K562 (cell line): ENCODE data around the gene USP48. TPM values are rescaled to one million over a fixed set of nuclear protein-coding genes. Genes with fewer than 3 reads are reported as not detected.
A peak's percentile ranks its signal among the peaks of the same experiment; 100 is the strongest.

Source experiments
- CREM ChIP-seq: IDR thresholded peaks from 2 replicates; pipeline ENCODE4 v1.6.1; 2014; ENCODE audit warnings: antibody characterized with exemption, low read depth
- DPF2 ChIP-seq: fragments of 450-650 bp; IDR thresholded peaks from 2 replicates; pipeline ENCODE4 v1.6.1; 2016
- IRF2 ChIP-seq: sonication (generic); formaldehyde crosslinking; IDR thresholded peaks from 2 replicates; pipeline ENCODE4 v1.8.1; 2022; ENCODE audit warnings: mild to moderate bottlenecking, missing genetic modification reagents
- PRPF4 ChIP-seq: fragments of 200-400 bp; formaldehyde crosslinking; IDR thresholded peaks from one replicate; pipeline ENCODE4 v1.6.1; 2017; ENCODE audit warnings: low read length, low read depth, mild to moderate bottlenecking; ENCODE audit not compliant: insufficient read depth, poor library complexity, severe bottlenecking
- SIN3A ChIP-seq, 2 experiments: fragments of 150-350 bp in 1 of 2; IDR thresholded peaks; 2 replicates each; pipeline ENCODE4 v1.6.1; 2011 to 2016; ENCODE audit warnings: borderline replicate concordance in 2 of 2, low read depth in 2 of 2, low read length in 2 of 2, mild to moderate bottlenecking in 2 of 2, moderate library complexity in 2 of 2; ENCODE audit not compliant: control insufficient read depth in 1 of 2
- SMARCA5 ChIP-seq: fragments of 450-650 bp; IDR thresholded peaks from 2 replicates; pipeline ENCODE4 v1.6.1; 2016
- SP1 ChIP-seq: sonication (generic); formaldehyde crosslinking; IDR thresholded peaks from 2 replicates; pipeline ENCODE4 v1.8.1; 2022; ENCODE audit warnings: mild to moderate bottlenecking, missing genetic modification reagents
- ZNF175 ChIP-seq: fragments of 200-800 bp; sonication (Bioruptor generic); IDR thresholded peaks from 2 replicates; pipeline ENCODE4 v1.6.1; 2016; ENCODE audit warnings: low read depth, mild to moderate bottlenecking, missing genetic modification characterization, missing compliant biosample characterization
- ZNF282 ChIP-seq: sonication (generic); formaldehyde crosslinking; IDR thresholded peaks from 2 replicates; pipeline ENCODE4 v1.8.1; 2023; ENCODE audit warnings: missing genetic modification reagents
- ZNF584 ChIP-seq: fragments of 200-800 bp; sonication (Bioruptor generic); IDR thresholded peaks from 2 replicates; pipeline ENCODE4 v1.6.1; 2016; ENCODE audit warnings: low read depth, mild to moderate bottlenecking, missing genetic modification characterization, missing compliant biosample characterization
- ZNF76 ChIP-seq: fragments of 250-450 bp; sonication (Bioruptor Pico); IDR thresholded peaks from 2 replicates; pipeline ENCODE4 v1.4.0; 2020; ENCODE audit warnings: mild to moderate bottlenecking, moderate library complexity, borderline replicate concordance
- polyA plus RNA-seq, 8 experiments: library from polyadenylated mRNA; depleted of rRNA in 4 of 8; stranded (reverse) in 5 of 8; unstranded in 3 of 8; fragments of >200 nt; fragmentation: Nextera tagmentation in 2 of 8; fragmentation: Illumina TruSeq in 1 of 8; extraction: Ambion mirVana in 2 of 8; extraction: Trizol in 1 of 8; gene quantifications; 2 replicates each; pipeline versions ENCODE4 v1.2.1 to v1.2.3, GENCODE V29; 2011 to 2014; ENCODE audit warnings: inconsistent platforms in 1 of 8, missing spikeins in 1 of 8
- total RNA-seq, 7 experiments: library from RNA; depleted of rRNA in 6 of 7; stranded (reverse); fragments of >200 nt in 6 of 7; fragmentation: Illumina TruSeq in 2 of 7; extraction: Trizol in 2 of 7; gene quantifications; 2 replicates each; pipeline versions ENCODE4 v1.2.1 to v1.2.3, GENCODE V29; 2011 to 2021; ENCODE audit warnings: low replicate concordance in 1 of 7
- TF ChIP-seq, protein P1 (sequence below): fragments of 150-350 bp; conservative IDR thresholded peaks from 2 replicates; pipeline ENCODE4 v1.6.1; 2014; ENCODE audit warnings: low read length
- TF ChIP-seq, protein P2 (sequence below): fragments of 250-450 bp; sonication (Bioruptor Pico); IDR thresholded peaks from 2 replicates; pipeline ENCODE4 v1.8.0; 2022; ENCODE audit warnings: moderate library complexity, mild to moderate bottlenecking, inconsistent platforms
- TF ChIP-seq, protein P3 (sequence below): fragments of 450-650 bp; IDR thresholded peaks from 2 replicates; pipeline ENCODE4 v1.6.1; 2017; ENCODE audit warnings: antibody characterized with exemption
- TF ChIP-seq, protein P4 (sequence below): fragments of 200-800 bp; sonication (Bioruptor generic); IDR thresholded peaks from 2 replicates; pipeline ENCODE4 v1.6.1; 2017; ENCODE audit warnings: missing genetic modification characterization, missing compliant biosample characterization
- TF ChIP-seq, protein P5 (sequence below), 2 experiments: IDR thresholded peaks; 2 replicates each; pipeline ENCODE4 v1.6.1; 2011; ENCODE audit warnings: borderline replicate concordance in 1 of 2, control low read depth in 1 of 2, low read depth in 1 of 2, low read length in 1 of 2, mild to moderate bottlenecking in 1 of 2, mixed read lengths in 1 of 2, moderate library complexity in 1 of 2; ENCODE audit not compliant: insufficient read depth in 1 of 2, insufficient read length in 1 of 2, poor library complexity in 1 of 2, severe bottlenecking in 1 of 2; ENCODE audit errors: extremely low read depth in 1 of 2

Gene USP48
- total and polyA plus RNA-seq, 9 of the 15 experiments (the other 6 are each of a cell fraction or from before 2014, with no cell fraction given): 23.3 to 123 (median 106) TPM

DNA sequence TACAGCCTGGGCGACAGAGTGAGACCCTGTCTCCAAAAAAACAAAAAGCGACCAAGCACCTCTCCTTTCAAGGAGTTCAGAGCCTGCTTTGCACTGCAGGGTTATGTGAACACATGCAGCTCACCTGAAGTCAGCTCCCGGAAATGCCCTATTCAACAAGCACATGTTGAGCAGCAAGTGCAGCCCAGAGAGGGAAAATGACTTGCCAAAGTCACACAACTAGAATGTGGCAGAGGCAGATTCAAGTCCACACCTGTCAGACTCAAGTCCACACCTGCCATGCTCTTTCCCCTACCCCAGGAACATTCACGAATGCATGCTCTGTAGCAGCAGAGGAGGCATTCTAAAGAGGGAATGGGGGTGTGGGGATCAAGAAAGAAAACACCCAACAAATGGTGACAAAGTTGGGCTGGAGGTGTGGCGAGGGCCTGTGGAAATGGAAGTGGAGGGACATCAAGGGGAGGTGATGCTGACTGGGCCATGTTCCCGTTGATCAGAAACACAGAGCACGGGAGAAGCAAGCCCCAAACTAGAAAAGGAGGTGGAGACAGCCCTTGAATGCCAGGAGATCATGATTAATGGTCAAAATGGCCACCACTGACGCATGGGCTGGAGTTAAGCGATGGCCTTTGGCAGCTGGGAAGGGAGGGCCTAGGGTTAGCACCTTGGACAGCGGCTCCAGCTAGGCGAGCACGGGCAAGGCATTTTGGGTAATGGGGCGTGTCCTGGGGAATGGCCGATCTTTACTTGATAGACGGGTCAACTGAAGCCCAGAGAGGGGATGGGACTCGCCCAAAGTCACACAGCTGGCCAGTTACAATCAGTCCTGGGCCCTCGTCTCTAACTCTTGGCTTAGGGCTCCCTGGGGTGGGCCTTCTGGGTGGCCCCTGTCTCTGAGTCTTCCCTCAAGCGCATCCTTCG, 135.3 kb downstream of the USP48 start (continued):
- TF ChIP-seq SIN3A (IDR thresholded peaks at IDR 0.05; ENCODE audit: borderline replicate concordance in 2 of 2, control insufficient read depth in 1 of 2, low read depth in 2 of 2, low read length in 2 of 2) (peak; percentile 100), ZNF282 (peak; percentile 84; the same call in 1 of the 2 replicates), ZNF175 (peak; percentile 89), IRF2 (no peak; the same call in 1 of the 2 replicates), SP1 (CRISPR knock-in tag) (peak; percentile 99), CREM (peak; percentile 96), ZNF584 (peak; percentile 92), PRPF4 (no peak), DPF2 (peak; percentile 77), SMARCA5 (peak; percentile 99), ZNF76 (CRISPR knock-in tag) (peak; percentile 50; the same call in 1 of the 2 replicates)
- TF ChIP-seq, protein P1, sequence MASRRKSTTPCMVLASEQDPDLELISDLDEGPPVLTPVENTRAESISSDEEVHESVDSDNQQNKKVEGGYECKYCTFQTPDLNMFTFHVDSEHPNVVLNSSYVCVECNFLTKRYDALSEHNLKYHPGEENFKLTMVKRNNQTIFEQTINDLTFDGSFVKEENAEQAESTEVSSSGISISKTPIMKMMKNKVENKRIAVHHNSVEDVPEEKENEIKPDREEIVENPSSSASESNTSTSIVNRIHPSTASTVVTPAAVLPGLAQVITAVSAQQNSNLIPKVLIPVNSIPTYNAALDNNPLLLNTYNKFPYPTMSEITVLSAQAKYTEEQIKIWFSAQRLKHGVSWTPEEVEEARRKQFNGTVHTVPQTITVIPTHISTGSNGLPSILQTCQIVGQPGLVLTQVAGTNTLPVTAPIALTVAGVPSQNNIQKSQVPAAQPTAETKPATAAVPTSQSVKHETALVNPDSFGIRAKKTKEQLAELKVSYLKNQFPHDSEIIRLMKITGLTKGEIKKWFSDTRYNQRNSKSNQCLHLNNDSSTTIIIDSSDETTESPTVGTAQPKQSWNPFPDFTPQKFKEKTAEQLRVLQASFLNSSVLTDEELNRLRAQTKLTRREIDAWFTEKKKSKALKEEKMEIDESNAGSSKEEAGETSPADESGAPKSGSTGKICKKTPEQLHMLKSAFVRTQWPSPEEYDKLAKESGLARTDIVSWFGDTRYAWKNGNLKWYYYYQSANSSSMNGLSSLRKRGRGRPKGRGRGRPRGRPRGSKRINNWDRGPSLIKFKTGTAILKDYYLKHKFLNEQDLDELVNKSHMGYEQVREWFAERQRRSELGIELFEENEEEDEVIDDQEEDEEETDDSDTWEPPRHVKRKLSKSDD: no peak
- TF ChIP-seq, protein P2, sequence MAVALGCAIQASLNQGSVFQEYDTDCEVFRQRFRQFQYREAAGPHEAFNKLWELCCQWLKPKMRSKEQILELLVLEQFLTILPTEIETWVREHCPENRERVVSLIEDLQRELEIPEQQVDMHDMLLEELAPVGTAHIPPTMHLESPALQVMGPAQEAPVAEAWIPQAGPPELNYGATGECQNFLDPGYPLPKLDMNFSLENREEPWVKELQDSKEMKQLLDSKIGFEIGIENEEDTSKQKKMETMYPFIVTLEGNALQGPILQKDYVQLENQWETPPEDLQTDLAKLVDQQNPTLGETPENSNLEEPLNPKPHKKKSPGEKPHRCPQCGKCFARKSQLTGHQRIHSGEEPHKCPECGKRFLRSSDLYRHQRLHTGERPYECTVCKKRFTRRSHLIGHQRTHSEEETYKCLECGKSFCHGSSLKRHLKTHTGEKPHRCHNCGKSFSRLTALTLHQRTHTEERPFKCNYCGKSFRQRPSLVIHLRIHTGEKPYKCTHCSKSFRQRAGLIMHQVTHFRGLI (CRISPR knock-in tag): 0 out of 2 replicates have a peak, but pooled peaks have one; percentile 21
- TF ChIP-seq, protein P3, sequence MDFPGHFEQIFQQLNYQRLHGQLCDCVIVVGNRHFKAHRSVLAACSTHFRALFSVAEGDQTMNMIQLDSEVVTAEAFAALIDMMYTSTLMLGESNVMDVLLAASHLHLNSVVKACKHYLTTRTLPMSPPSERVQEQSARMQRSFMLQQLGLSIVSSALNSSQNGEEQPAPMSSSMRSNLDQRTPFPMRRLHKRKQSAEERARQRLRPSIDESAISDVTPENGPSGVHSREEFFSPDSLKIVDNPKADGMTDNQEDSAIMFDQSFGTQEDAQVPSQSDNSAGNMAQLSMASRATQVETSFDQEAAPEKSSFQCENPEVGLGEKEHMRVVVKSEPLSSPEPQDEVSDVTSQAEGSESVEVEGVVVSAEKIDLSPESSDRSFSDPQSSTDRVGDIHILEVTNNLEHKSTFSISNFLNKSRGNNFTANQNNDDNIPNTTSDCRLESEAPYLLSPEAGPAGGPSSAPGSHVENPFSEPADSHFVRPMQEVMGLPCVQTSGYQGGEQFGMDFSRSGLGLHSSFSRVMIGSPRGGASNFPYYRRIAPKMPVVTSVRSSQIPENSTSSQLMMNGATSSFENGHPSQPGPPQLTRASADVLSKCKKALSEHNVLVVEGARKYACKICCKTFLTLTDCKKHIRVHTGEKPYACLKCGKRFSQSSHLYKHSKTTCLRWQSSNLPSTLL: no peak
- TF ChIP-seq, protein P4, sequence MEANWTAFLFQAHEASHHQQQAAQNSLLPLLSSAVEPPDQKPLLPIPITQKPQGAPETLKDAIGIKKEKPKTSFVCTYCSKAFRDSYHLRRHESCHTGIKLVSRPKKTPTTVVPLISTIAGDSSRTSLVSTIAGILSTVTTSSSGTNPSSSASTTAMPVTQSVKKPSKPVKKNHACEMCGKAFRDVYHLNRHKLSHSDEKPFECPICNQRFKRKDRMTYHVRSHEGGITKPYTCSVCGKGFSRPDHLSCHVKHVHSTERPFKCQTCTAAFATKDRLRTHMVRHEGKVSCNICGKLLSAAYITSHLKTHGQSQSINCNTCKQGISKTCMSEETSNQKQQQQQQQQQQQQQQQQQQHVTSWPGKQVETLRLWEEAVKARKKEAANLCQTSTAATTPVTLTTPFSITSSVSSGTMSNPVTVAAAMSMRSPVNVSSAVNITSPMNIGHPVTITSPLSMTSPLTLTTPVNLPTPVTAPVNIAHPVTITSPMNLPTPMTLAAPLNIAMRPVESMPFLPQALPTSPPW (CRISPR knock-in tag): peak; percentile 89
- TF ChIP-seq, protein P5, sequence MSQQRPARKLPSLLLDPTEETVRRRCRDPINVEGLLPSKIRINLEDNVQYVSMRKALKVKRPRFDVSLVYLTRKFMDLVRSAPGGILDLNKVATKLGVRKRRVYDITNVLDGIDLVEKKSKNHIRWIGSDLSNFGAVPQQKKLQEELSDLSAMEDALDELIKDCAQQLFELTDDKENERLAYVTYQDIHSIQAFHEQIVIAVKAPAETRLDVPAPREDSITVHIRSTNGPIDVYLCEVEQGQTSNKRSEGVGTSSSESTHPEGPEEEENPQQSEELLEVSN (IDR thresholded peaks at IDR 0.05; ENCODE audit: borderline replicate concordance in 1 of 2, extremely low read depth in 1 of 2, insufficient read depth in 1 of 2, insufficient read length in 1 of 2, low read depth in 1 of 2, low read length in 1 of 2, poor library complexity in 1 of 2, severe bottlenecking in 1 of 2): peak in 1 of 2 experiments; percentile 12
